ENCODE data around the gene NMNAT2. TPM values are rescaled to one million over a fixed set of nuclear protein-coding genes. Genes with fewer than 3 reads are reported as not detected.

The NMNAT2 gene
- total and polyA plus RNA-seq, 9 donors: 0.24 to 2.5 (median 0.77) TPM; not detected in 1

- no peak for TF ChIP-seq POLR2A (IDR thresholded peaks at IDR 0.05)
- no peak for TF ChIP-seq EP300 (IDR thresholded peaks at IDR 0.05)
- no peak for TF ChIP-seq CTCF (IDR thresholded peaks at IDR 0.05)
- intact Hi-C loops (cut with DNase I): no loop called here
- Histone ChIP-seq H3K4me1 (ENCODE audit: insufficient read depth) (no peaks in the 10 kb centered on the region), H3K4me3 (no peak overlapping the region), H3K27ac (no peak overlapping the region), H3K27me3 (no peaks in the 10 kb centered on the region), H3K9me3 (no peaks in the 10 kb centered on the region), H3K36me3 (no peaks in the 10 kb centered on the region)
- DNase-seq: no peak
- WGBS, 3 donors: 45 to 57% (median 50%) methylated on average over 5 of the region's 5 CpGs
These were observed 155.5 kb downstream of the NMNAT2 start for GRCh38 chr1:183262628-183263200.

GRCh38 chr1:183259924-183260323, 158.3 kb downstream of the NMNAT2 start:
- intact Hi-C loops (cut with DNase I): no loop called here
- Histone ChIP-seq H3K9me3 (no peaks in the 10 kb centered on the region), H3K4me3 (no peak overlapping the region), H3K27ac (no peak overlapping the region), H3K27me3 (no peaks in the 10 kb centered on the region), H3K36me3 (no peaks in the 10 kb centered on the region), H3K4me1 (ENCODE audit: insufficient read depth) (no peaks in the 10 kb centered on the region)
- TF ChIP-seq EP300 (IDR thresholded peaks at IDR 0.05): no peak
- 90 to 93% (median 93%) methylated on average over 5 of the region's 5 CpGs for WGBS, 3 donors
- DNase-seq: no peak

- H3K36me3 ChIP-seq: no peaks in the 10 kb centered on the region
- DNase-seq: no peak
- no peaks in the 10 kb centered on the region for H3K27me3 ChIP-seq
- TF ChIP-seq POLR2A (IDR thresholded peaks at IDR 0.05): no peak
- H3K4me1 ChIP-seq (ENCODE audit: insufficient read depth): no peaks in the 10 kb centered on the region
- intact Hi-C loops (cut with DNase I): no loop called here
- H3K4me3 ChIP-seq: no peak overlapping the region
- no peak overlapping the region for H3K27ac ChIP-seq
- no peaks in the 10 kb centered on the region for H3K9me3 ChIP-seq
- 75 to 91% (median 89%) methylated on average over 1 of the region's 1 CpG for WGBS, 3 donors
These were observed 163.1 kb downstream of the NMNAT2 start for GRCh38 chr1:183255073-183255472.

- no peaks in the 10 kb centered on the region for H3K36me3 ChIP-seq
- no peaks in the 10 kb centered on the region for H3K27me3 ChIP-seq
- no peak overlapping the region for H3K4me3 ChIP-seq
- 89 to 91% (median 91%) methylated on average over 8 of the region's 8 CpGs for WGBS, 3 donors
- no peaks in the 10 kb centered on the region for H3K4me1 ChIP-seq (ENCODE audit: insufficient read depth)
- TF ChIP-seq POLR2A (IDR thresholded peaks at IDR 0.05) (no peak), EP300 (IDR thresholded peaks at IDR 0.05) (no peak), CTCF (IDR thresholded peaks at IDR 0.05) (no peak)
- H3K9me3 ChIP-seq: no peaks in the 10 kb centered on the region
- DNase-seq: no peak
- intact Hi-C loops (cut with DNase I): no loop called here
- no peak overlapping the region for H3K27ac ChIP-seq
These were observed 166.2 kb downstream of the NMNAT2 start for GRCh38 chr1:183251959-183252450.

- no peaks in the 10 kb centered on the region for H3K4me1 ChIP-seq (ENCODE audit: insufficient read depth)
- H3K9me3 ChIP-seq: no peaks in the 10 kb centered on the region
- TF ChIP-seq POLR2A (IDR thresholded peaks at IDR 0.05): no peak
- TF ChIP-seq CTCF (IDR thresholded peaks at IDR 0.05): no peak
- TF ChIP-seq EP300 (IDR thresholded peaks at IDR 0.05): no peak
- WGBS, 3 donors: 93 to 95% (median 93%) methylated on average over 12 of the region's 12 CpGs
- no peak for DNase-seq
- H3K27ac ChIP-seq: no peak overlapping the region
- no peak overlapping the region for H3K4me3 ChIP-seq
- H3K27me3 ChIP-seq: no peaks in the 10 kb centered on the region
- intact Hi-C loops (cut with DNase I): no loop called here
- no peaks in the 10 kb centered on the region for H3K36me3 ChIP-seq
These were observed 166.8 kb downstream of the NMNAT2 start for GRCh38 chr1:183251101-183251958.

All from ovary (tissue), 9 donors.